ENCODE results near the gene CAD. TPM values are rescaled to one million over a fixed set of nuclear protein-coding genes. Genes with fewer than 3 reads are reported as not detected.
A peak's percentile ranks its signal among the peaks of the same experiment; 100 is the strongest.

Gene CAD
- total RNA-seq, 4 donors from 2014 or later: 2.7 to 10.2 (median 7.1) TPM

DNA sequence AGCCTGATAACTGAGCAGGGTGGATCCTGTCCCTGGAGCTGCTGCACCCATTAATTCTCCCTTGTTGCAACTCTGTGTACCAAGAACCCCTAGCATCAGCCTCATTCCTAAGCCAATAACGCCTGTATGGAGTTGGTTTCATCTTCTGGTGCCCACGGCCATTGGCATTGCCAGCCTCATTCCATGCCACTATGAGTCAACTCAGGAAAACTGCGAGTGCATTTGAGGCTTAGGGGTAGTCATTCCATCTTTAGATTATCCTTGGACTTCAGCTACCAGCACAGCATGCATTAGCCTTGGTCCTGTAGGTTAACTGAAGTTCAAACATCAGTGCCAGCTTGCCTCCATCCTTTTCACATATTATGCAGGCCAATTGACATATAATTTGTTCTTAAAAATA lies 63.7 kb downstream of the CAD start:
- in situ Hi-C loops (cut with MboI; ENCODE audit: low sequenced_read_pairs in 4 of 4): loop anchor here in 3 of 4 donors (10.0 to 25.0 kb wide), 3 partner anchors 186 to 319 kb away; partner anchors contain the start of gene MAPRE3 (in 2 of the 3)
- Histone ChIP-seq H3K9me3 (no peaks in the 10 kb centered on the region), H3K4me3 (peak overlapping the region in 3 of 4 donors; percentile 21 to 72 (median 26)), H3K36me3 (no peaks in the 10 kb centered on the region), H3K27me3 (no peaks in the 10 kb centered on the region), H3K4me1 (peaks cover 18 to 21% of the 10 kb centered on the region in 2 donors), H3K27ac (peak overlapping the region; percentile 88 to 99 (median 98))
- TF ChIP-seq POLR2A (IDR thresholded peaks at IDR 0.05): no peak
- TF ChIP-seq, protein P1, sequence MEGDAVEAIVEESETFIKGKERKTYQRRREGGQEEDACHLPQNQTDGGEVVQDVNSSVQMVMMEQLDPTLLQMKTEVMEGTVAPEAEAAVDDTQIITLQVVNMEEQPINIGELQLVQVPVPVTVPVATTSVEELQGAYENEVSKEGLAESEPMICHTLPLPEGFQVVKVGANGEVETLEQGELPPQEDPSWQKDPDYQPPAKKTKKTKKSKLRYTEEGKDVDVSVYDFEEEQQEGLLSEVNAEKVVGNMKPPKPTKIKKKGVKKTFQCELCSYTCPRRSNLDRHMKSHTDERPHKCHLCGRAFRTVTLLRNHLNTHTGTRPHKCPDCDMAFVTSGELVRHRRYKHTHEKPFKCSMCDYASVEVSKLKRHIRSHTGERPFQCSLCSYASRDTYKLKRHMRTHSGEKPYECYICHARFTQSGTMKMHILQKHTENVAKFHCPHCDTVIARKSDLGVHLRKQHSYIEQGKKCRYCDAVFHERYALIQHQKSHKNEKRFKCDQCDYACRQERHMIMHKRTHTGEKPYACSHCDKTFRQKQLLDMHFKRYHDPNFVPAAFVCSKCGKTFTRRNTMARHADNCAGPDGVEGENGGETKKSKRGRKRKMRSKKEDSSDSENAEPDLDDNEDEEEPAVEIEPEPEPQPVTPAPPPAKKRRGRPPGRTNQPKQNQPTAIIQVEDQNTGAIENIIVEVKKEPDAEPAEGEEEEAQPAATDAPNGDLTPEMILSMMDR (IDR thresholded peaks at IDR 0.05 in 4 of 5, conservative IDR thresholded peaks at IDR 0.05 in 1 of 5): no peak
- ATAC-seq (peak; percentile 9 to 10), DNase-seq (peak in 1 of 2 donors; percentile 48)
- intact Hi-C loops (cut with DNase I; ENCODE audit: low total_unique reads): loop anchor here (1.0 to 5.0 kb wide), 6 partner anchors 16 to 309 kb away; partner anchors contain the start of genes ABHD1, ATRAID, MAPRE3 and SLC5A6

DNA sequence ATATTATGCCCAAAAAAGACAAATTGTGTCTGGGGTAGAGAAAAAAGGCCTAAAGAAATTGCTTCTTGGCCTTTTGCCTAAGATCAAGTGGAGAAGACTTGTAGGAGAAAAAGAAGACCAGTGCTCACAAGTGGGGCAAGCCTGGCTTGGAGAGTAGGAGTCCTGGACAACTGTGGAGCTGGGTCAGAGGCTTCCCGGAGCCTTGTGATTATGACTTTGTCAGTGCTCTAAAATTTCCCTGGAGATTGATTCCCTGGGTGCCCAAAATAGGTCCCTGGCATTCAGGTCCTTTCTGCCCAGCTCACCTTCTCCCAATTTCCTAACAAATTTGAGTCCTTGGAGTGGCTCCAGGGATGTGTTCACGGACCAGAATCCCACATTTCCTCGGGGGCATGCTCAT lies 64.3 kb downstream of the CAD start:
- ATAC-seq (peak; percentile 66 to 72), DNase-seq (peak; percentile 84 to 92)
- H3K4me3 ChIP-seq: peak overlapping the region; percentile 21 to 84 (median 49)
- no peaks in the 10 kb centered on the region for H3K36me3 ChIP-seq
- H3K9me3 ChIP-seq: no peaks in the 10 kb centered on the region
- intact Hi-C loops (cut with DNase I; ENCODE audit: low total_unique reads) (loop anchor here (5.0 kb wide), 3 partner anchors 69 to 309 kb away; partner anchors contain the start of genes ABHD1, ATRAID, MAPRE3 and SLC5A6), in situ Hi-C loops (cut with MboI; ENCODE audit: low sequenced_read_pairs in 4 of 4) (loop anchor here in 3 of 4 donors (10.0 to 25.0 kb wide), 3 partner anchors 187 to 319 kb away; partner anchors contain the start of gene MAPRE3 (in 2 of the 3))
- TF ChIP-seq POLR2A (IDR thresholded peaks at IDR 0.05): peak in 1 of 2 donors; percentile 49
- TF ChIP-seq, protein P1 (IDR thresholded peaks at IDR 0.05 in 4 of 5, conservative IDR thresholded peaks at IDR 0.05 in 1 of 5): no peak
- peaks cover 24 to 26% of the 10 kb centered on the region in 2 donors for H3K4me1 ChIP-seq
- H3K27me3 ChIP-seq: no peaks in the 10 kb centered on the region
- H3K27ac ChIP-seq: peak overlapping the region; percentile 88 to 99 (median 98)

DNA sequence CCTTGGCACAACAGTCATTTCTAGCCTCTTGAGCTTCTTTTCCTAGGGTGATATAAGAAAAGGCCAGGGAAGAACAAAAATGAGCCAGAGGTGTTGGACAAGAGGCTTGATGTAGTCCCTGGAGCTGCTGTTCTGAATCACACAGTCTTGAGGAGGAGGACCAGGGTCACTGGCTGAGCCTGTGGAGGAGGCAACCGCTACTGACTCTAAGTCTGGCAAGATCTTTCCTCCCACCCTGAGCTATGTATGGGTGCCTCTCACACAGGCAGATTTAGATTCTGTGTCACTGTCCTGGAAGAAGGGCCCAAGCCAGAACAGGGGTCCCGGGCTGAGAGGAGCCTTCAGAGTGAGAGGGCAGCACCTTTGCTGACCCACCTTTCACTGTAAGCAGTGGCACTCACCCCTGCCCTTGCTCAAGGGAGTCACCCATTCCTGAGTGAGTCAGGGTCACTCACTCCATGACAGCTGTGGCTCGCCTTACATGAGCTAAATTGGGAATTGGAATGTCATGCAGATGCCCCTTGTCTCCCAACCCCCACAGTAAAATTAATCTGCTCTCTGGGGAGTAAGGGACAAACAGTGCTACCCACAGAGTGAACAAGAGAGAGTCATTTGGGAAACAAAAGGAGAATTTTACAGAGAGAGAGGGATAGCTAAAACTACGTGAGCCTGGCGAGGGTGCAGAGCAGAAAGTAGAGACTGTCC lies 64.8 kb downstream of the CAD start, which contains the start of gene TRIM54:
TRIM54 (plus strand) TSS at position 575 of the 705 bp plus-strand sequence. CDS start 303 bp downstream, outside the sequence.
- peak; percentile 89 to 94 for TF ChIP-seq POLR2A (IDR thresholded peaks at IDR 0.05)
- TF ChIP-seq, protein P1 (IDR thresholded peaks at IDR 0.05 in 4 of 5, conservative IDR thresholded peaks at IDR 0.05 in 1 of 5): peak in 1 of 5 experiments; percentile 23
- Histone ChIP-seq H3K4me3 (peak within 1 kb of the TSS; percentile 59 to 84 (median 75)), H3K27me3 (no peaks in the 10 kb centered on the region), H3K36me3 (peaks cover 0 to 4% of the 10 kb centered on the region in 2 donors), H3K27ac (peak within 1 kb of the TSS; percentile 88 to 99 (median 98)), H3K9me3 (no peaks in the 10 kb centered on the region), H3K4me1 (peaks cover 29 to 30% of the 10 kb centered on the region in 2 donors)
- intact Hi-C loops (cut with DNase I; ENCODE audit: low total_unique reads): loop anchor here (2.0 to 5.0 kb wide), 4 partner anchors 39 to 310 kb away; partner anchors contain the start of genes ABHD1, ATRAID, MAPRE3 and SLC5A6
- peak; percentile 75 to 77 for ATAC-seq
- DNase-seq: peak; percentile 89 to 96
- in situ Hi-C loops (cut with MboI; ENCODE audit: low sequenced_read_pairs in 4 of 4): loop anchor here in 3 of 4 donors (10.0 to 25.0 kb wide), 3 partner anchors 187 to 320 kb away; partner anchors contain the start of gene MAPRE3 (in 2 of the 3)

DNA sequence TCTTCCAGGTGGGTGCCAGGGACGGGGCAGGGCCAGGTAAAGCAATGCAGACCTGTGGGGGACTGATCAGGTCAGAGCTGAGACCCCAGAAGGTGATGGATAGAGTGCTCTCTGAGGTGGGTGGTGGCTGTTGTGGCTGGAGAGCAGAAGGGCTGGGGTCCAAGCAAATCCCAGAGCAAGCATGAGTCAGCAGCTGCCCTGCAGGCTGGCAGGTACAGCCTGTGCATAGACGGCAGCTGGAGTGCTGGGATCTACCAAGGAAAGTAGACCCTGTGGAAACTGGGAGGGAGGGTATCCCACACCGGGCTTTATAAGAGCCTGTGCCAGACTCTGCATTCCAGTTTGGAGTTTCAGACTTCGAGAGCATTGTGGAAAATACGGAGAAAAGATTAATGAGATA lies 65.7 kb downstream of the CAD start:
- DNase-seq: peak; percentile 80 to 89
- Histone ChIP-seq H3K9me3 (no peaks in the 10 kb centered on the region), H3K27me3 (no peaks in the 10 kb centered on the region), H3K27ac (peak overlapping the region; percentile 88 to 99 (median 98)), H3K36me3 (peaks cover 0 to 11% of the 10 kb centered on the region in 2 donors), H3K4me3 (peak overlapping the region; percentile 59 to 84 (median 75)), H3K4me1 (peaks cover 38 to 39% of the 10 kb centered on the region in 2 donors)
- in situ Hi-C loops (cut with MboI; ENCODE audit: low sequenced_read_pairs in 4 of 4): loop anchor here in 3 of 4 donors (10.0 to 25.0 kb wide), 3 partner anchors 188 to 321 kb away; partner anchors contain the start of gene MAPRE3 (in 2 of the 3)
- intact Hi-C loops (cut with DNase I; ENCODE audit: low total_unique reads): loop anchor here (2.0 to 5.0 kb wide), 4 partner anchors 38 to 311 kb away; partner anchors contain the start of genes ABHD1, ATRAID, MAPRE3 and SLC5A6
- peak; percentile 69 to 81 for TF ChIP-seq POLR2A (IDR thresholded peaks at IDR 0.05)
- TF ChIP-seq, protein P1 (IDR thresholded peaks at IDR 0.05 in 4 of 5, conservative IDR thresholded peaks at IDR 0.05 in 1 of 5): no peak
- peak; percentile 55 to 60 for ATAC-seq
